ENCODE measurements around the gene RAI14. TPM values are rescaled to one million over a fixed set of nuclear protein-coding genes. Genes with fewer than 3 reads are reported as not detected.

Gene RAI14
- total RNA-seq, 2 donors from 2014 or later = 25.7 to 27.5 TPM

DNA sequence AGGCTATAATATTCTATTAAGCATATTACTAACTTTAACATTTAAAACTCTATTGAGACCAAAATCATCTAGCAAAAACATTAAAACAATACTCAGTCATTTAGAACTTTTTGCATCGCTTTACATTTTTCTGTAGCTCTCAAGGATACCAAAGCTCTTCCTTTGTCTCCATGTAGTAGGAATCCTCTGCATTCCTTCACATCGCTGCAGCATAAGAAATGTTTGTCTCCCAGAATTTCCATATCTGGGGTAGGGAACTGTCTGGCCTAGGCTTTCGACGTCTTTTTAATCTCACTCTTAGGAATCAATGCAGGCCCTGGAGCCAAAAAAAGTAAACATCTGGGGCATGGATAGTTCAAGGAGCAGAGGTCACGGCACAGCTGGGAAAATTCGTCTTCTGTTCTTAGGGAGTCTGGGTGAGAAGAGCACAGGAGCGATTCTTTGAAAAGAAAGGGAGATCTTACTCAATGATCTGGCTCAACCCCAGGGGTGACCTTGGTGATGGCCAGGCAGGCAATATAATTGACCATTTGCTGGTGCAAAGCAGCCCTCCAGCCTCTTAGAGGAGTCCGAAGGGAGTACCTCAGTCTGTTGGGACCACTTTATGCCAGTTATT is 23.2 kb upstream of the RAI14 start:
- Histone ChIP-seq H3K9me3 (no peaks in the 10 kb centered on the region), H3K4me1 (no peaks in the 10 kb centered on the region), H3K36me3 (replicated peaks in 1 of 2; ENCODE audit: insufficient read depth in 1 of 2, low read depth in 2 of 2) (no peaks in the 10 kb centered on the region), H3K27me3 (no peaks in the 10 kb centered on the region), H3K27ac (no peak overlapping the region), H3K4me3 (no peak overlapping the region)
- intact Hi-C loops (cut with DNase I) = no loop called here
- TF ChIP-seq, protein P1, sequence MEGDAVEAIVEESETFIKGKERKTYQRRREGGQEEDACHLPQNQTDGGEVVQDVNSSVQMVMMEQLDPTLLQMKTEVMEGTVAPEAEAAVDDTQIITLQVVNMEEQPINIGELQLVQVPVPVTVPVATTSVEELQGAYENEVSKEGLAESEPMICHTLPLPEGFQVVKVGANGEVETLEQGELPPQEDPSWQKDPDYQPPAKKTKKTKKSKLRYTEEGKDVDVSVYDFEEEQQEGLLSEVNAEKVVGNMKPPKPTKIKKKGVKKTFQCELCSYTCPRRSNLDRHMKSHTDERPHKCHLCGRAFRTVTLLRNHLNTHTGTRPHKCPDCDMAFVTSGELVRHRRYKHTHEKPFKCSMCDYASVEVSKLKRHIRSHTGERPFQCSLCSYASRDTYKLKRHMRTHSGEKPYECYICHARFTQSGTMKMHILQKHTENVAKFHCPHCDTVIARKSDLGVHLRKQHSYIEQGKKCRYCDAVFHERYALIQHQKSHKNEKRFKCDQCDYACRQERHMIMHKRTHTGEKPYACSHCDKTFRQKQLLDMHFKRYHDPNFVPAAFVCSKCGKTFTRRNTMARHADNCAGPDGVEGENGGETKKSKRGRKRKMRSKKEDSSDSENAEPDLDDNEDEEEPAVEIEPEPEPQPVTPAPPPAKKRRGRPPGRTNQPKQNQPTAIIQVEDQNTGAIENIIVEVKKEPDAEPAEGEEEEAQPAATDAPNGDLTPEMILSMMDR (IDR thresholded peaks at IDR 0.05) = no peak
- no peak for TF ChIP-seq POLR2A (IDR thresholded peaks at IDR 0.05)
- no peak for DNase-seq
- 55 to 63% methylated on average over 8 of the region's 8 CpGs for WGBS, 2 donors
- no peak for ATAC-seq

DNA sequence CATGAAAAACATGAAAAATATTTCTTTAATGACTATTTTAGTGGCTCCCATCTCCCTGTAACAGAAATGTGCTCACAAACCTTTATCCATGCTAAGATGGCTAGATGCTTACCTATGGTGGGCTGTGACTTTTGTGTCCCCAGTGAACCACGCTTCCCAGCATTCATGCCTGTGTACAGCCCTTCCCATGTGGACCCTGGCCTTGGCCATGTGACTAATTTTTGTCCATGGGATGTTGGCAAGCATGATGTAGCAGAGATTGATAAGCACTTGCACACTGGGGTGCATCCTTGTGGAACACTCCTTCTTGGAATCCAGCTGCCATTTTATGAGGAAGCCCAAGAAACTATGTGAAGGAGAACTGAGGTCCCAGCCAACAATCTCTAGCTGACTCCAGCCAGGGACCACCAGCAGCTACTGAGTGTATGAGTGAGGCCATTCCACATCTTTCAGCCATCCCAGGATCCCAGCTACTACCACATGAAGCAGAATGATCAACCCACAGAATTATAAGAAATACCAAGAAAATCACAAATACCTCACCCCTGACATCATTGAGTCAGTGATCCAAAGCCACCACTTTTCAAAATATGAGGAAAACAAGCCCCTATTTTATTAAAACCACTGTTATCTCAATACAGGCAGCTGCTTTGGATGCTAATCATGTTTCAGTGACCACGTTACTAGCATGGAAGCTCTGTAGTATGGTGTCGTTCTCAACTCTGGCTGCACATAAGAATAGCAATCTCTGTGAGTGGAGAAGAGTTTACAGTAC is 16.1 kb upstream of the RAI14 start:
- no peak for TF ChIP-seq POLR2A (IDR thresholded peaks at IDR 0.05)
- TF ChIP-seq, protein P1 (IDR thresholded peaks at IDR 0.05) = no peak
- Histone ChIP-seq H3K4me1 (no peaks in the 10 kb centered on the region), H3K27ac (no peak overlapping the region), H3K27me3 (no peaks in the 10 kb centered on the region), H3K9me3 (no peaks in the 10 kb centered on the region), H3K36me3 (replicated peaks in 1 of 2; ENCODE audit: insufficient read depth in 1 of 2, low read depth in 2 of 2) (no peaks in the 10 kb centered on the region), H3K4me3 (no peak overlapping the region)
- intact Hi-C loops (cut with DNase I) = no loop called here
- WGBS, 2 donors = 88 to 92% methylated on average over 3 of the region's 3 CpGs
- ATAC-seq = no peak
- no peak for DNase-seq

DNA sequence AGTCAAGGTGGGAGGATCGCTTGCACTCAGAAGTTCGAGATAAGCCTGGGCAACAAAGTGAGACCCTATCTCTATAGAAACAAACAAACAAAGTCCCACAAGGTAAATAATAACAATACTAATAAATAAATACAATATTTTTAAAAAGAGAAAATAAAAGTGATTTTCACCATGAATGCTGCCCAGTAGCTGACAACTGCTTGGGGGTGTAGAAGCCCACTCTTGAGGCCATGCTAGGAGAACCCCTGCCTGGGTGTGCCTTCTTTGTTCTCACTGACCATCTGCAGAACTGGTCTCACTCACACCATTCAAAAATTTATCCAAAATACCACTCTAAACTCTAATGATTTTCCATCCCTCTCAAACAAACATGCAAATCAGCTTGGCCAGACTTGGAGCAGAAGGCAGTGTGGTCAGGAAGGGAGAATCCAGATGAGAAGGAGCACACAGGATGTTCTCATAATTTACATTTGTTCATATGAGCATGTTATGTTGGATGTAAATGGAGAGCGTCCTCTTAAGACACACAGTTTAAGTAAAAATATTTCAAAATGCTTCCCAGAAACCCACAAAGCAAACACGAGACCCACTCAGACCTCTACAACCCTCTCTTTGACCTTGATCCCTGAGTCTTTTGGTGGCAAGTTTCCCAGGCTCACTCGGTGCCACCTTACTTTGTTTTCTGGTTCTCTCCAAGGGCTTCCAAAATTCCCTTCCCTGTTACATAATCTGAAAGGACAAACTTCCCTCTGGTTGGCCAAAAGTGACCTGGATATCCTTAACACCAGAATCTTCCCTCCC is 7.9 kb upstream of the RAI14 start:
- WGBS, 2 donors = 50 to 57% methylated on average over 5 of the region's 5 CpGs
- no peak overlapping the region for H3K4me3 ChIP-seq

DNA sequence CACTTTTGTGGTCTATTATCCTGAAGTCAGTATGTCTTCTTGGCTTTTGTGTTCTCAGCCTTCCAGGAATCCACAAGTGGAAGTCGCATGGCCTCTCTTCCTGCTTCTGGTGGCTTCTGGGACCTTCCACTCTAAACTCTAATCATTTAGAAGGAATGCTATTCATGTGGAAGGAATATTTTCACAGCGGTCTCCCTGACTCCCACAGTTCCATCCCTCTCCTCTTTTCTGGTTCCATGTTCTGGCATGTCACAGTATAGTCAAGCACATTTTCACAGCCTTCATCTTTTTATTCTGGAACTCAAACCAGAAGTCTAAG is 7.3 kb upstream of the RAI14 start:
- Histone ChIP-seq H3K4me1 (no peaks in the 10 kb centered on the region), H3K27me3 (no peaks in the 10 kb centered on the region), H3K36me3 (replicated peaks in 1 of 2; ENCODE audit: insufficient read depth in 1 of 2, low read depth in 2 of 2) (no peaks in the 10 kb centered on the region), H3K4me3 (no peak overlapping the region), H3K27ac (no peak overlapping the region), H3K9me3 (no peaks in the 10 kb centered on the region)
- TF ChIP-seq, protein P1 (IDR thresholded peaks at IDR 0.05) = no peak
- TF ChIP-seq POLR2A (IDR thresholded peaks at IDR 0.05) = no peak
- no peak for DNase-seq
- WGBS, 2 donors = 78 to 88% methylated on average over 2 of the region's 2 CpGs
- ATAC-seq = no peak
- intact Hi-C loops (cut with DNase I) = no loop called here

More for the DNA sequence above, 7.9 kb upstream of the RAI14 start:
- DNase-seq (no peak), ATAC-seq (no peak)
- Histone ChIP-seq H3K36me3 (replicated peaks in 1 of 2; ENCODE audit: insufficient read depth in 1 of 2, low read depth in 2 of 2) (no peaks in the 10 kb centered on the region), H3K4me1 (no peaks in the 10 kb centered on the region), H3K9me3 (no peaks in the 10 kb centered on the region), H3K27me3 (no peaks in the 10 kb centered on the region), H3K27ac (no peak overlapping the region)
- TF ChIP-seq POLR2A (IDR thresholded peaks at IDR 0.05) = no peak
- TF ChIP-seq, protein P1 (IDR thresholded peaks at IDR 0.05) = no peak
- intact Hi-C loops (cut with DNase I) = no loop called here

Data from body of pancreas (tissue), 4 donors.